Measurements from ENCODE around the gene ARID1B.
A peak's percentile ranks its signal among the peaks of the same experiment; 100 is the strongest.

The ARID1B gene

DNA sequence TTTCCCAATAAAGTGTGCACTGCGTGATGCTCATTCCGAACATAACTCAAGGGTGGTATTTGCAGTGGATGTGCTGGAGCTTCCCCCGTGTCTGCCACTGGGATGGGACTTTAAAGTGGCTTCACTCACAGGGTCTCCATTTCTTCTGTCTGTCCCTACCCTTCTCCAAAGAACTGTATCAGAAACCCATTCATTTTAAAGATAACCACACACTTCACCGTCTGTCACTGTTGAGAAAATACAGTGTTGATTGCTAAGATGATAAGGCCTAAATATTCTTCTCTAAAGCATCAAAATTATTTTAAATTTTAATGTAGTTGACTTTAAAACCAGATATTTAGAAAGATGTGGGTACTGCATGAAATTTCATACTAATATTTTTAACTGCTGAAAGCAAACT, 384.7 kb downstream of the ARID1B start:
- DNase-seq (ENCODE audit: low spot score), result no peak

DNA sequence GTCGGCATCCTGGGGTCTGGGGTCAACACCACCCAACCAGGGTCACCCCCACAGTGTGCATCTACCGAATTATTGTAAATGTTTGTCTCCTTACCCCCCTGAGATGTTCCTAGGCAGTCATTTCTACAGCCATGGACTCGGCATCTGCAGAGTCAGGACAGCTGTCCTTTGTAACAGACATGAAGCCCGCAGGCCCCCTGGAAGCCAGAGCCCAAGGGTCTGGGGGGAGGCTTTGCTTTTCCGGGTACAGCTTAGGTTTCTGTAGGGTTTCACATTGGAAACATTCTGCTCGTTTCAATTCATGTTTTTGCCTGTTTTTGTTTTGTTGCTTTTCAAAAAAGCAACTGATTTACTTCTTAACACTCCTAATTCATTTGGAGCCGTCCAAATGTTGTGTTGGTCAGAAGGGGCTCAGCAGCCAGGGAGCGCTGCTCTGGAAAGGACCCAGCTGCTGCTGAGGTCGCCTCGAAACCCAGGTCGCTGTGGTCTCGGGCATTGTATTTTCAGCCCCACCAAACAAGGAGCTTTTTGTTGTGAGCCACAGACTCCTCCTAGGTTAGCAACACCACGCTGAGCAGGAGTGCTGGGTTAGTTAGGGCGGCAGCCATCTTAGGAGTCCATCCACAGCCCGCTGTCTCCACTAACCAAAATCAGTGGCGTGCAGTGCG, 385.7 kb downstream of the ARID1B start:
- no peak for DNase-seq (ENCODE audit: low spot score)

DNA sequence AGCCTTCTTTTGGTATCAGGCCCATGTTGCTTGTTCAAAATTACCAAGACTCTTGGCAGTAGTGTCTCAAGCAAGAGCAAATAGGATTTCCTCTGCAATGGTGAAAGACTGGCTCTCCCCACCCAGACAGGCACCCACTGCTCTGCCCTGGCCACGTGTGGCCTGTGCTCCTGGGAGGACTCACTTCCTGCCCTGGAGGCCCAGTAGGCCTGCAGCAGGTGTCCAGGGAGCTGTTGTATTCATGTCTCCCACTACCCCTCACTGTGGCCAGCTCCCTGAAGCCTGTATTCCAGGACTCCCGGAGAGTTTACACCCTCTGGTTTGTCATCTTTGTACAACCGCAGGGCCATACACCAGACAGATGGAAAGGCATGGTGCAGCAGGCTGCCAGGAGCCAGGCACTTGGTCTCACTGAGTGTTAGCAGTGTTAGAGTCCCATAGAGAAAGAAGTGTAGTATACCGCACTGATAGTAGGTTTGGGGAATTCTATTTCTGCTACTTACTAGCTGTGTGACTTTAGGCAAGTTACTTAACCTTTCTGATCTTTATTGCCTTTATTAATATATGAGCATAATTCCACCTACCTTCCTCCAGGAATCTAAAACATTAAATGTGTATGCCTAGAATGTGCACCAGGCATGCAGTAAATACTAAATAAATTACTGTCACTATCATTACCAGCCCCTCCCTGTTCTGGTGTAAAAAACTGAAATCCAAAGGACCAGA, 386.4 kb downstream of the ARID1B start:
- no peak for DNase-seq (ENCODE audit: low spot score)

DNA sequence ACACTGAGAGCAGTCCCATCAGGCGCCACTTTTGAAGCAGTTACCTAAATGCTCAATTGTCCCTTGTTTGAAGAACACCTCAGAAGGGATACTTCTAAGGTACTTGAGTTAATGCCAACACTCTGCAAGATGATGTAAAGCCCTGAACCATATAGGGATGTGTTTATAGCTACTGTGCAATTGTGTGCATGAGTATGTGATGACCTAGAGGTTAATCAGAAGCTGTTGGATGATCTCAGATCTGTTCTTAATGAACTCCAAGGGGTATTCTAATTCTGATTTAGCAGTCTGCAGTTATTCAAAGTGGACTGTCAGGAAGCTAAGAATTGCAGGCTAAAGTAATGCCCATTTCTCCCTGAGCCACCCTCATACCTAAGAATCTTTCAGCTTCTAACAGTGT, 387.8 kb downstream of the ARID1B start:
- DNase-seq (ENCODE audit: low spot score), result no peak

DNA sequence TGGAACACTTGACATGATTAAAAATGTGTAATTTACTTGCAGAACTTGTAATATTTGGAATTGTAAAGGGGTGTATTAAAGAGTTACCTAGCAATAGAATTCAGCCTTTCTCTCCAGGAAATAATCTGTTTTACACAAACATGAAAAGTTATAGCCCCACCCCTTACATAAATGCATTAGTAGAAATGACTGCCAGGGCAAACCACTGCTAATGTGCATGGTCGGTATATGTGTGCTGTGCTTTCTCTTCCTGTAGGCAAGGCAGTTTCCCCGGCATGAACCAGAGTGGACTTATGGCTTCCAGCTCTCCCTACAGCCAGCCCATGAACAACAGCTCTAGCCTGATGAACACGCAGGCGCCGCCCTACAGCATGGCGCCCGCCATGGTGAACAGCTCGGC, 389.6 kb downstream of the ARID1B start:
- DNase-seq (ENCODE audit: low spot score), result no peak

DNA sequence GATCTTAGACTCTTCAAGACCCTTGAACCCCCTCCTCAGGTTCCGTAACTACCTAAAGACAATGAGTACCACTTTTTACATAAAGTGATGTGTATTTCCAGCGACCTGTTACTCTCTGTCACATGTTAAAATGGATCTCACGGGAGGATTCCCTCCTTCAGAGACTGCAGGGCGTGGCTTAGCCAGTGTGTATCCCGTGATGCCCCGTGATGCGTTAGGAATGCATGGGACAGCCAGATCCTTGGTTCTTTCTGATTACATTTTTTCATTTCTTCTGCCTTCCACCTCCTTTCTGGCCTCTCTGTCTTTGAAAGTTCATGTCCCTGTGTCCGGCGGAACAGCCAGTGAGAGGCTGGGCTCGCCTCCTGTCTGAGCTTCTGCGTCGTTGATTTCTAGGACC, 390.7 kb downstream of the ARID1B start:
- no peak for DNase-seq (ENCODE audit: low spot score)

DNA sequence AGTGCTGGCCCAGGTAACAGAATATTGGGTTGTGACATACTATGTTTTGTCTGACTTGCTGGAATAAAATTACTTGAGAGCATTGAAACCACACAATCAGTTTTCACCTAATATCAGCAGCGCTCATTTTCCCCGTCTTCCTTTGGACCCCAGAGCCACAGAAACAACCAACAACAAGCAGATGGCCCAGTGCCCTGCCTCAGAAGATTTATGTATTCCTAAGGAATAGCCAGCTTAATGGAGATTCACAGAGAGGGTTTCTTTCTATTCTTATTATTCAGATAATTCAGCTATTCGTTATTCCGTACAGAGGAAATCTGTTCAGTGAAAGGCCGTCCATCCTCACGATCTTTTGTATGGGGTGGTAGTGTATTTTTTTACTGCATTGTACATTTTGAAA, 391.3 kb downstream of the ARID1B start:
- DNase-seq (ENCODE audit: low spot score), result no peak

DNA sequence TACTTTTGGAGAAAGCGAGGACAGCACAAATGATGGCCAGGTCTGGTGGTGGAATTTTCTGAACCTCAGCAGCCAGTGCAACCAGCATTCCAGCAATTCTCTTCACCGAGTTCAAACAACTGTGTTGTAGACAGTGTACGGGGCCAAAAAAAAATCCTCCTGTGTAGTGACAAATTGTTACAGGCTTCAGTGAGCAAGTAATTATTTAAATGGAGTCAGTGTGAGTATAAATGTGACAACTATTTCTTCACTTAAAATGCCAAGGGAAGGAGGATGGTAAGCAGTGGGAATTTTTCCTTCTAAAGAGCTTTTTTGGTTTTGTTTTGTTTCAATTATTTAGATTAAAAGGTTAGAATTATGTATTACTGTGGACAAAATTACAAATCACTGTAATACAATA, 392.0 kb downstream of the ARID1B start:
- DNase-seq (ENCODE audit: low spot score), result no peak

DNA sequence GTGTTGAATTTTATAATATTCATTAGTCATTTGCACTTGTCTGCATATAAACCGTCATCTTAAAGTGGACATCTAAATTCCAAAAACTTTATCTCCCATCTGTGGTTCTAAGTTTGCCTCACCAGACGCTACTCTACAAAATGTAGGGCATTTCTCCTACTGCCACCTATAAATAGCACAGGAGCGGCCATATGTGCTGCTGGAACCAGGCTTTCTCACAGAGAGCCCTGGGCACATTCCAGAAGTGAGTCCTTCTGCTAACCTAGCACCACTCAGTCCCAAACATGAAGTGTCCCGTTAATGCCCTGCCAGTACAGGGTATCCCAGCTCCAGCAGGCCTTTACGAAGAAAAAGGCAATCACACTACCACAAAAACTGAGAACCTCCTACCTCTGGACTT, 392.5 kb downstream of the ARID1B start:
- DNase-seq (ENCODE audit: low spot score), result no peak

DNA sequence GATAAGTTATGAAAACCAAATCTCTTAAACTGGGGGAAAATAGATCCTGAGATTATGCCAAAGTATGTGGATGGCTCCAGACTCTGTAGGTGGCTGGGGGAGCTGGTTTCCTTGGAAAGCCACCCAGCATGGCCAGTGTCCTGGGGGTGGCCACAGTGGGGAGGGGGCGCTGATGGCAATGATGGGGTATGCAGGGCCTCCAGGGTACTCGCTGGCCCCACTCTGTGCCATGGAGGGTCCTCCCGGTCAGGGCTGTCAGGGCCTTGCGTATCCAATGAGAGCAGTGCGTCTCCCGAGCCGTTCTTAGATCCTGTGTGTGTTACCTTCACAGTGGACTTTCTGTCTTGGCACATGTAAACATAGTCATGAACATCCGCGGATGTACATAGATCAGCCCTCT, 393.4 kb downstream of the ARID1B start:
- no peak for DNase-seq (ENCODE audit: low spot score)

DNA sequence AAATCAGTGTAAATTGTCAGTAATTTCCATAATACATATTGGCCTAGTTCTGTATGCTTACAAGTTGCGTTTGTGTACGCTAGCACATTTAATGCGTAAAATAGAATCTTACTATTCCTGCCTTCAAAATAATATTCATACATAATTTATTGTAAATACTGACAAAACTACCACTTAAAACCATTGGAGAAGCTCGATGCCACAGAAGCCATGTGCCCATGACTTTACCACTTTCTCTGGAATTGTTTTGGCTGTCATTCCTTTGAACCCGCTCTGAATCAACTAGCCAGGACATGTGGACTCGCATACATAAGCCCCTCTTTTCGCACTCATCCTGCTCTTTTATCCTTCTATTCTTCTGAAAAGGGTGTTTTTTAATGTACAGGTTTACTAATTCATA, 394.6 kb downstream of the ARID1B start:
- no peak for DNase-seq (ENCODE audit: low spot score)

DNA sequence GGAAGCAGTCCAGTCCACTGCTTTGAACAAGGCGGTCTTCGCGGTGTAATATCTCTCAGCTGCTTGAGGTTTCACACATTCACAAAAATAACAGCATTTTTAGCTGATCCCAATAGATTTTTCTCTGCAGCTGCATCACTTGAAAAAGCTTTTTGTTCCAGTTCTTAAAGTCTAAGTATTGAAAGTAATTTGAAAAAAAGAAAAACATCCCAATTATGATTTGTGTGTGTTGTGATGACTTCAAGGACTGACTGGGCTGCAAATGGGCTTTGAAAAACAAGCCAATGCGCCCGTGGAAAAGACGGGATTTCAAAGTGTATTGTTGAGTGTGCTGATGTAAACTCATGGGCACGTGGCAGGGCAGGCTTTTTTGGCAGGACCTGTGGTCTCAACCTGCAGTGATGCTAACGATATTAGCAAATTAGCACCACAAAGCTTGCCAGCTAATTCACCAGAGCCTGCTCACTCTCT, 395.1 kb downstream of the ARID1B start:
- no peak for DNase-seq (ENCODE audit: low spot score)

DNA sequence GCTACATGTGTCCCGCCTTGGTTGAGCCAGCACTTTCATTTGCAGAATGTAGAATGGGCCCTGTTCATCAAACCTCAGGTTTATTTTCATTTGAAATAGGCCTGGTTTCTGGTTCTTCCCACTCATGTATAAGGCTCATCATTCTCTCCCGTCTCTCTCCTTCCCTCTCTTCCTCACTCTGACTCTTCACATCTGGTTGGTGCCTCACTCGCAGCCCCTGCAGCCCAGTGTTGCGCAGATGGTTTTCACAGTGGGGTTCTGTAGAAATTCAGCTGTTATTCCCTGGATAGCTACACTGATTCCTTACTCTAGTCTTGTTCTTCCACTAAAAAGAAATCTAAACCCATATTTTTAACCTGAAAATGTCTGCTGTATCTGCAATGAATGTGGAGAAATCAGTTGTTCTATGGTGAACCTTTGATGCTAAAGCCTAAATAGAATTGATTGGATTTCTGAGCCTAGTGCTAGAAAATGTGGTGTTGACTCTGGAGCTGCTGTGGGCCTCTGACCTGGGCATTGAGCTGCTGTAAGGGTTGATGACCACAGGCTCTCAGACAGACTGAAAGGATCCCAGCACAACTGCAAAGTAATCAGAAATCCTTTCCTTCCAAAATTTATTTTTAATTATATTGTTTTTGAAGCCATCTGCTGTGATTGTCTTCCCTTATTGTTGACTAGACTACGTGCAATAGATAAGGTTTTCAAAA, 395.8 kb downstream of the ARID1B start:
- DNase-seq (ENCODE audit: low spot score), result no peak

DNA sequence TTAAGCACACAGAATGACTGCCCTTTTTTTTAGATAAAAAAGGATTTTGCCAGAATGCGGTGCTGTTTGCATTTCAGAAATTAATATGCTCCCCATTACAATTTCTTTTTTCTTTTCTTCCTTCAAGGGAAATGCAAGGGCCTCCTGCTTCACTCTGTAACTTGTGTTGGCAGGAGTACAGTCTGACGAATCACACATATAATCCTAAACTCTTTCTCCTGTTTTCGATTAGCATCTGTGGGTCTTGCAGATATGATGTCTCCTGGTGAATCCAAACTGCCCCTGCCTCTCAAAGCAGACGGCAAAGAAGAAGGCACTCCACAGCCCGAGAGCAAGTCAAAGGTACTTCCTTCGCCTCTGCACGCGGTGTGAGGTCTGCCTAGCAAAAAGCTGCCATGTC, 396.6 kb downstream of the ARID1B start:
- no peak for DNase-seq (ENCODE audit: low spot score)

DNA sequence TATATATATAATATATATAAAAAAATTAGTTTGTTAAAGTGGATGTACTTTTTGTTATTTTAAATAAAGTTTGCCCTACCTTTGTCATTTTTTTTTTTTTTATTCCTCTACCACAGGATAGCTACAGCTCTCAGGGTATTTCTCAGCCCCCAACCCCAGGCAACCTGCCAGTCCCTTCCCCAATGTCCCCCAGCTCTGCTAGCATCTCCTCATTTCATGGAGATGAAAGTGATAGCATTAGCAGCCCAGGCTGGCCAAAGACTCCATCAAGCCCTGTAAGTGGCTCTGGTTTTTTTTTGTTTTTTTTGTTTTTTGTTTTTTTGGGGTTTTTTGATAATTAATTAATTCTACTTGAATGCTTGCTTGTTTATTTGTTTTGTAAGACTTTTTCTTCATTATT, 397.6 kb downstream of the ARID1B start:
- no peak for DNase-seq (ENCODE audit: low spot score)

DNA sequence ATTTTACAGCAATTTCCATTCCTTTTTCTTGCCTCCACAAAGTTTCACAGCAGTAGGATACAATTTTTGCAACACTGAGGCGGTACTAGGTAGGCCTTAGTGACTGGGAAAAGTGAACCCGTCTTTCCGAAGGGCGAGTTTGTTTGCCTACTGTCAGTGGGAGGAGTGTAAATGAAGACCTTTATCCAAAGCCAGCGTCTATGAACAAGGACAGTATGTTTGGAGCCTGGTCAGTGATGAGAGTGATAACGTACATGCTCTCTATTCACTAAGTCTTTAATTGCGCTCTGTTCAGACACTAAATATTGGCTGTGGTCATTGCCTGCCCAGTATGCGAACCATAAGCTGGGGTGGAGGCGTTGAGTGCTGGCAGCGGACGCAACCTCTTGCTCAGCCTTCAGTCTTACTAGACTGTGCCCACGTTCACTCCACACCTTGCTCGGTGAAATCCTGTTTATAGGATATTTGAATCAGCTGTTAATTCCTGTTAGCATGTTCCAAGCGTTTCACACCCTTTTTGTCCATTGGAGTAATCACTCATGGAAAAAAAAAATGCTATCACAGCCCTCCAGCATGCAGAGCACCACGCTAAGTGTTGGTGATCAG, 400.7 kb downstream of the ARID1B start:
- DNase-seq (ENCODE audit: low spot score), result no peak

DNA sequence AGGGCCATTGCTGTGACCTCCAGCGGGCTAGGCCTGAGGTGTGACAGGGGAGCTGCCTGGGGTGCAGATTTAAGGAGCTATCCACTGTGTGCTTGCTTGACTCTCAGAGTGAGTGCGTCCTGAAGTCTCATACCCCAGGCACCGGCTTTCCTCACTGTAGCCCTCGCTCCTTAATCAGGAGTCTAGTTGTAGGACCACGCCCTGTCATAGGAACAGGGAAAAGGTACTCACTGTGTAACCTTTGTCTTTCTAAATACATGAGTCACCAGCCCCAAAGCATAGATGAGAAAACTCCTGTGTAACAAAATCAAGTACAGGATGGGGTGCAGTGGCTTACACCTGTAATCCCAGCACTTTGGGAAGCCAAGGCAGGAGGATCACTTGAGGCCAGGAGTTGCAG, 404.5 kb downstream of the ARID1B start:
- DNase-seq (ENCODE audit: low spot score), result no peak

DNA sequence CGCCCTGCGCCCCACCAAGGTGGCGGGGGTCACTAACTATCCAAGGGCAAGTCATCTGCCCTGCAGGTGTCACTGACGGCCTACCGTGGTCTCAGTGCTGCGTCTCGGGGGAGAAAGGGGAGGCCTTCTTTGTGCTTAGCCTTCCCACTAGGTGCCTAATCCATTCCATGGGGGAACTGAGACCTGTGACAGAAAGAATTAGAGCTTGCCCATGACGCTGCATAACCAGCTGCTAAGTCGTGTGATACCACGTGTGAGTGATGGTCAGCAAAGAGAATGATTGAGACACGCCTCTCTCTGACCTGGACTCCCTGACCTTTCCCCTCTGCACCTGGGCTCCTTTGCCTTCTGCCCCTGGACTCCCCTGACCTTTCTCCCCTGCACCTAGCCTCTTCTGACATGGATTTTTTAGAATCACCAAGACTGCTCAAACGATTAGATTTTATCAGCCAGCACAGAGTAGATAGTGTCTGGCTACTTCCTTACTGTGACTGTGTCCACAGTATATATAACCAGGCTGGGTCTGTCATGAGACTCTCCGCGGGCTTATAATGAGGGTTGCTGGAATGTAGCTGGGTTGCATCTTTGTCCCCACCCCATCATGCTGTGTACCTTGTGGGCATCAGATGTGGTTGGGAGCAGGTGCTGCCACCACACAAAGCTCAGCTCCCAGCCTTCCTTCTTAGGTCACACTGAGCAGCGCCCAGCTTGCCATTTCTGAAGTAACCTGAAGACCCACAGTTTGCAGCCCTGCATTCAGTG, 405.5 kb downstream of the ARID1B start:
- DNase-seq (ENCODE audit: low spot score), result no peak

DNA sequence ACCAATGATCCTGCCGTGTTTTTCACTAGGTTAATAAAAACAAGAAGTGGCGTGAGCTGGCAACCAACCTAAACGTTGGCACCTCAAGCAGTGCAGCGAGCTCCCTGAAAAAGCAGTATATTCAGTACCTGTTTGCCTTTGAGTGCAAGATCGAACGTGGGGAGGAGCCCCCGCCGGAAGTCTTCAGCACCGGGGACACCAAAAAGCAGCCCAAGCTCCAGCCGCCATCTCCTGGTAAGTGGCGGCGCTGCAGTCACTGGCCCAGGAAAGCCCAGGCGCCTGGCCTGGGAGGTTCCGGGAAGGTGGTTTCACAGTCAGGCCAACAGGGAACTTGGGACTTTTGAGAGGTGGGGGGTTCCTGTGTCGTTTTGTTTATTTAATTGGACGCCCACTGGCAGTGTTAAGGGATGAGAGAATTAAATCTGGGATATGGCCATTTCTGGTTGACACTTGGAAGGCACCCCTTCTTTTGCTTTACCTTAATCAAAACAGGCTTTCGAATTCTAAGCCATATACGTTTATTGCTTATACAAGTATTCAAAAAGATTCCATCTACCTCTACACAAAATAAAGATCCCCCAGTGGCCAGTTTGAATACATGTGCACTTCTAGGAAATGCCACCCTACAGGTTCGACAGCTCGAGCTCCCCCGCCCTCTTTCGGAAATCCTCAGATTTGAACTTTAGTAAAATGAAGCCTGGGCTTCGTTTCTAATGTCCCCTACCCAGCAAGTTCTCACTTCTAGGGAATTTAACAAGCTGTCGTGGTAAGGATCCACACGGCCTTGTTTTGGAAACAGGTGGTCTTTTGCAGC, 407.2 kb downstream of the ARID1B start:
- DNase-seq (ENCODE audit: low spot score), result peak; percentile 78

DNA sequence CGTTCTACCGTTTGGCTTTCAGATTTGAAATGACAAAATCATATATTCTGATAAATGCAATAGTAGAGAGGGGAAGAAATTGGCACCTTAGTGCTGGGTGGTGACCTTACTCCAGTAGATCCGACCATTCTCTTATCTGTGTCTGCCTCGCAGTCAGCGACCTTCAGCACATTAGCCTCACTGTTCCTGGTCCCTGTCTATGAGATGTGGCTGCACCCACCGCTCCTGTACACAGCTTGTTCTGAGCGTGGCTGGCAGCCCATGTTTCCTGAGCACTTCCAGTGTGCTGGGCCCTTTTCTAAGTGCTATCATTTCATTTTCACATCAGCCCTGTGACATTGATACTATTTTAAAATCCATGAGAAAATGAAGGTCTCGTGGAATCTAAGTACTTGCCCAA, 408.0 kb downstream of the ARID1B start:
- no peak for DNase-seq (ENCODE audit: low spot score)

DNA sequence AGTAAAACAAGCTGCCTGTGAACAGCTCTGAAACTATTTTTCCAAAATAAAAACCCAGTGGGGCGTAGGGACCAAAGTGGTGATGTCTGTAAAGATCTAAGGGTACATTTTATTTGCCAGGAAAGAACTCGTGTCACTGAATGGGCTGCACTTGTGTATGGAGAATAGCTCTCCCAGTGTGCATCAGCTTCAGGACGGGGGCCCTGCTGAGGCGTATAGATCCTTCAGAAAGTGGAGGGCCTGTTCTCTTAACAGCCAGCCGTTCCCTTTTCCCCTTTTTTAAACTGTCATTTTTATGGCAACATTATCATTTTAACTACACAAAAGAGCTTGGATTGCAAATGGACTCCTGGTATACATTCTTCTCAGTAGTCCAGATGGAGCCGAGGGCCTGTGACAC, 408.8 kb downstream of the ARID1B start:
- no peak for DNase-seq (ENCODE audit: low spot score)
